GM13977 (cell line): ENCODE data around the gene LDLRAD4.

ENCODE experiments used
- DNase-seq: peaks from one replicate; pipeline ENCODE4 v3.0.0; 2012; ENCODE audit warnings: low spot score
- CTCF ChIP-seq: IDR thresholded peaks from 2 replicates; pipeline ENCODE4 v1.5.1; 2012; ENCODE audit warnings: mild to moderate bottlenecking, control low read depth; ENCODE audit not compliant: insufficient read depth; ENCODE audit errors: extremely low read depth, missing control alignments
- in situ Hi-C: fragments of 300-500 bp; cut with MboI; formaldehyde crosslinking; loops from one replicate; pipeline ENCODE4 v1.12.0; 2022; ENCODE audit warnings: low sequenced_read_pairs, low pct_unique_long_range_greater_than_20kb, mixed read lengths, inconsistent platforms; ENCODE audit not compliant: unreplicated experiment

LDLRAD4 gene

GRCh38 chr18:13653746-13654433 is 435.3 kb downstream of the LDLRAD4 start:
- DNase-seq, result no peak
- no peak for TF ChIP-seq CTCF

GRCh38 chr18:13657974-13658373 is 439.4 kb downstream of the LDLRAD4 start:
- TF ChIP-seq CTCF, result no peak
- DNase-seq, result no peak
- in situ Hi-C loops, result no loop called here

More at GRCh38 chr18:13653746-13654433, 435.3 kb downstream of the LDLRAD4 start:
- in situ Hi-C loops, result no loop called here

- no peak for TF ChIP-seq CTCF
- in situ Hi-C loops, result no loop called here
- DNase-seq, result no peak
Measured at GRCh38 chr18:13658436-13659204, 440.1 kb downstream of the LDLRAD4 start.

- in situ Hi-C loops, result no loop called here
- no peak for DNase-seq
- no peak for TF ChIP-seq CTCF
Measured at GRCh38 chr18:13660510-13660909, 441.9 kb downstream of the LDLRAD4 start.

- in situ Hi-C loops, result no loop called here
- no peak for TF ChIP-seq CTCF
- no peak for DNase-seq
Measured at GRCh38 chr18:13661051-13661778, 442.7 kb downstream of the LDLRAD4 start.

- no peak for DNase-seq
- in situ Hi-C loops, result no loop called here
- no peak for TF ChIP-seq CTCF
Measured at GRCh38 chr18:13661779-13662256, 443.3 kb downstream of the LDLRAD4 start.
